NOMO-1 treated with DMSO at 0.1 percent for 48 hours (cell line): ENCODE measurements around the gene PRR14L.
"Not testable (repeated sequence)": the region's sequence is repeated elsewhere in the genome, so short reads cannot be mapped to it uniquely, and the experiment has no call there.

ENCODE experiments used
- DNase-seq: peaks from one replicate; lab custom pipeline; 2025; ENCODE audit not compliant: unreplicated experiment; lab: John Stamatoyannopoulos, UW

The PRR14L gene

DNA sequence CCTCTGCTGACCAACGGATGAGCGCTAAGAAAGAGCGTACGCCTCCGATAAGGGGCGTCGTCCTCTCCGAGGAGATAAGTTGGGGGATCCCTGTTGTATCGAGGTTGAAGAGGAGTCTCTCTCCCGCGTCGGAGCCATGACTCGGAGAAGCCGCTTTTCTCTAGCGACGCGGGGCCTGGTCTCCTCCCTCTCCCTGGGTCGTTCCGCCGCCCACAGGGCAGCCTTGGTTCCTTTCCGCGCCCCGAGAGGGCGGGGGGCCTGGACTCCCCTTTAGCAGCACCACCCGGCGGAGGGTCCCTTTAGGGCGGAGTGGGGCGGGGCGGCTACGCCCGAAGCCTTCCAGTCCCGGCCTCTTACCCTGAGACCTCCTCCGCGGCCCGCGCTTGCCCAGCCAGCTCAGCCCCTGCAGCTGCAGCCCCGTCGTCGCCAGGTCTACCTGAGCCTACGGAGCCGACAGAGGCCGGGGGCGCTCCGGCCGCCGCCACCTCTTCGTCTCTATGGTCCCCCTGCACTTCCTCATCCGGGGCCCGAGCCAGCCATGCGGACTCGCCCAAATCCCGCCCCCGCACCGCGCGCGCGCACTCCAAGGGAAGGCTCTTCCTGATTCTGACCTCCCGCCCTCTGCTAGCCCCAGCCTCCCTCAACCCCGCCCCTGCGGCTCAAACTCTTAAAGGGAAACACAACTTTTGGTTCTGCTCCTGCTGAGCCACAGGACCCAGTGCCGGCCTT, at the start of gene PRR14L:
TSS of gene PRR14L (minus strand) at position 497 of the 729 bp plus-strand sequence. CDS start 11,272 bp downstream, outside the sequence.
- peak; percentile 95 for DNase-seq

DNA sequence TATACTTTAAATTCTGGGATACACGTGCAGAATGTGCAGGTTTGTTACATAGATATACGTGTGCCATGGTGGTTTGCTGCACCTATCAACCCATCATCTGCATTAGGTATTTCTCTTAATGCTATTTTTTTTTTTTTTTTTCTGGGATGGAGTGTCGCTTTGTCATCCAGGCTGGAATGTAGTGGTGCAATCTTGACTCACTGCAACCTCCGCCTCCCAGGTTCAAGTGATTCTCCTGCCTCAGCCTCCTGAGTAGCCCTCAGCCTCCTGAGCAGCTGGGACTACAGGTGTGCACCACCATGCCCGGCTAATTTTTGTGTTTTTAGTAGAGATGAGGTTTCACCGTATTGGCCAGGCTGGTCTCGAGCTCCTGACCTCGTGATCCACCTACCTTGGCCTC, 49.4 kb upstream of the PRR14L start:
- not testable (repeated sequence) for DNase-seq

DNA sequence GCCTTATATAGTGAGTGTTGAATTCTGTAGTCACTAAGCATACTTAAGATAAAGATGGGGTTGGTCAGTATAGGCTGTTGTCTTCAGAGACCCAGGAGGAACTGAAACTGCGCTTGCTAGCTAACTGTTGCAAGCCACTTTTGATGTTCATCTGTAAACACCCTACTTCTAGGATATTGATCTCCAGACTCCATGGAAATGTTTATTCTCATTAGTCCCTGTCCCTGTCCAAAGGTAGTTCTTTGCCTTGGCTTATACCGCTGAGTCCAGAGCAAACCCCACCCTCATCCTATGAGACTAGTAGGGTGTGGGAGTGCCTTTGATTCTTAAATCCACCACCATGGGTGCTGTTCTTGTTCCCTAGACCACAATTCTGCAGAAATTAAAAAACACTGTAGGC, 40.3 kb upstream of the PRR14L start:
- peak; percentile 78 for DNase-seq

DNA sequence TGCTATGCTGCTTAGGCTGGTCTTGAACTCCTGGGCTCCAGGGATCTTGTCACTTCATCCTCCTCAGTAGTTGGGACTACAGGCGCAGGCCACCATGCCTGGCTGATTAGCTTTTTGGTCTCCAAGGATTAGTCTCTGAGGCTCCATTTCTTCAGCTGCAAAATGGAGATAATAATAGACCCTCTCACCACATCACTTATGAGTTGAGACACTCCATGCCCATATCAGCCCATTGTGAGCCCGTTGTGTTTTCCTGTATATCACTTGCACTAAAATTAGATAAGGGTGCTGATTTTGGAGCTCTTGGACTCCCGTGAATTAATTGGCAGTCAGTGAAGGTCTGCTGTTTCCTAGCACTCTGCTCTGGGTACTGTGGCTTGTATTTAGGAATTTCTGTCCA, 39.9 kb upstream of the PRR14L start:
- DNase-seq: no peak

DNA sequence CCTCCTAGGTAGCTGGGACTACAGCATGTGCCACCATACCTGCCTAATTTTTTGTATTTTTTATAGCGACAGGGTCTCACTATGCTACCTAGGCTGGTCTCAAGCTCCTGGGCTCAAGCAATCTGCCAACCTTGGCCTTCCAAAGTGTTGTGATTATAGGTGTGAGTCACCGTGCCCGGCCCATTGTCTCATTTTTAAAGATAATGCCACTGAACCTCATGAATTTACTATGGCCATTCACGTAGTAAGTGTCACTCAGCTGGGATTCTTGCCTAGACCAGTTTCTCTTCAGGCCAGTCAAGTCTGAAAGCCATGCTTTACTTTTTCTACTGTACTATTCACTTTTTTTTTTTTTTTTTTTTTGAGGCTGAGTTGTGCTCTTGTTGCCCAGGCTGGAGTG, 26.3 kb upstream of the PRR14L start:
- DNase-seq: no peak

DNA sequence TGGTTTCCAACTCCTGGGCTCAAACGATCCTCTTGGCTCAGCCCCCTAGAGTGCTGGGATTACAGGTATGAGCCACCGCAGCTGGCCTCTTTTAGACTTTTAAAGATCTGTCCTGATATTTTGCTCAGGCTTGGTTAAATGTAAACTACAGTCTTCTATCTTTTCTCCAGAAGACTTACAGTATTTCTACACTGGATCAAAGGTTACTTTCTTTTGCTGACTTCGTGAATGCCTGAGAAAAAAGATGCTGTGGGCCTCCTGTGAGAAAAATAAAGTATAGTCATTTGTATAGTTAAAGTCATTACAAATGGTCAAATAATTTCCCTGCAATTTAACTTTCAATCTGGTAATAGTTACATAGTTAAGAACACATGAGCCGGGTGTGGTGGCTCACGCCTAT, 23.5 kb upstream of the PRR14L start:
- DNase-seq: no peak

DNA sequence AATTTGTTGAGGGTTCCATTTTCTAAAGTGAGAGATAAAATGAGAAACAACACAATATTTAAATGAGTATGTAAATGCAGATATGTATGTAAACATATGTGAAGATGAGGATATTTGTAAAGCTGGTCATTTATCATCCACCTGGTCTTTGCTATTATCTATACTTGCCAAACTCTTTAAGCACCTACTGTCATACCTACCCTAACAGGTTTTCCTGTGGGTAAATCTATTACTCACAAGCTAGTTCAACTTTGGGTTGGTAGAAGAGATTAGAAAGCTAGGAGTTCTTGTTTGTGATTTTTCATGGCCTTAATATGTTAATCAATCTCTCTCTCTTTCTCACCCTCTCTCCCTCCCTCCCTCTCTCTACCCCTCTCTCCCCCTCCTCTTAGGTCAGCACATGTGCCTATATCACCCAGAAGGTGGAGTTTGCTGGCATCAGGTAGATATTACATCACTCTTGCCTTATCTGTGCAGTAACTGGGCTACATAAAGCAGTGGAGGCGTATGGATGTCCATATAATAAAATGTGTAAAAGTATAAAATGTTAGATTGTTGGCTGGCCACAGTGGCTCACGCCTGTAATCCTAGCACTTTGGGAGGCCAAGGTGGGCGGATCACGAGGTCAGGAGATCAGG, 18.6 kb upstream of the PRR14L start:
- DNase-seq: no peak

DNA sequence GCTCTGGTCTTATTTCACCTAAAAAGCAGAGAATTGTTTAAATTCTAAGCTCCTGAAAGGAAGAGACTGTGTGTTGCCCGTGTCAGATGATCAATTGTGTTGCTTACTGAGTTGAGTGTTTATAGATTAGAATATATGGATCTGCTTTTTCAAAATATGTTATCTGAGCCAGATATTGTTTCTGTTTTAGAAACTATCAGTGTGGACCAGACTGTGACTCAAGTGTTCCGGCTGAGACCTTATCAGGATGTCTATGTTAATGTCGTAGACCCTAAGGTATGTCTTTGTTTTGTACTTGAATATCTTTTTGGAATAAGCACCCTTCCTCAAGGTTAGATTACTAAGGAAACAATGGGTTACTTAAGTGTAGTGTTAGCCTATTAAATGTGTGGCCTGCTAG, 14.9 kb upstream of the PRR14L start:
- DNase-seq: no peak

DNA sequence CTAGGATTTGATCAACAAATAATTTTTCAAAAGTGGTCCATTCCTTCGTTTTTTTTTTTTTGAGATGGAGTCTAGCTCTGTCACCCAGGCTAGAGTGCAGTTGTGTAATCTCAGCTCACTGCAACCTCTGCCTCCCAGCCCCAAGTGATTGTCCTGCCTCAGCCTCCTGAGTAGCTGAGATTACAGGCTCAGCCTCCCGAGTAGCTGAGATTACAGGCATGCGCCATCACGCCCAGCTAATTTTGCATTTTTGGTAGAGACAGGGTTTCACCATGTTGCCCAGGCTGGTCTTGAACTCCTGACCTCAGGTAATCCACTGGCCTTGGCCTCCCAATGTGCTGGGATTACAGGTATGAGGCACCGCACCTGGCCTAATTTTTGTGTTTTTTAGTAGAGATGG, 8.9 kb upstream of the PRR14L start:
- DNase-seq: not testable (repeated sequence)

DNA sequence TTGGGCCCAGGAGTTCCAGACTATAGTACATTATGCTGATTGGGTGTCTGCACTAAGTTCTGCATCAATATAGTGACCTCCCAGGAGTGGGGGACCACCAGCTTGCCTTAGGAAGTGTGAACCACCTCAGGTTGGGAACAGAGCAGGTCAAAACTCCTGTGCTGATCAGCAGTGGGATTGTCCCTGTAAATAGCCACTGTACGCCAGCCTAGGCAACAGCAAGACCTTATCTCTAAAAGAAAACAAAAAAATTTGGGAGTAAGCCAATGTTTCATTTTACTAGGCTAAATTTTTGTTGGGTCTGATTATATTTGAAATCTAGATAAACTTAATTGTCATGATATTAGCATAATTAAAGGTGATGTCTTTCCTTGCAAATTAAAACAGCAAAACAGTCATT, 7.3 kb upstream of the PRR14L start:
- no peak for DNase-seq

DNA sequence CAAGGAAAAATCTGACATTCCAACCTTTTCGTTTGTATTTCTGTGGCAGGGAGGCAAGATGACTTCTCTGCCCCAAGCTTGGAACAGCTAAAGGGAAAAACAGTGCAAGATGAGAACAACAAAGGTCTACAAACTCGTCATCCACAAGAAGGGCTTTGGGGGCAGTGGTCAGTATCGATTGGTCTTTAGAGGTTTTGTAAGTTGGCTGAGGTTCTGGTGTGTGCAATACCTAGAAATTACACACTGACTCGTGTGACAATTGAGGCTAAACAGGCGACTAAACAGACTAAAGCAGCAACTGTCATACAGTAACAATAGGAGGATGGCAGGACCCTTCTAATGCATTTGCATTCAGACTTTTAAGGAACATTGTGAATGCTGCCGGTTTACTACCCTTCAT, 4.9 kb upstream of the PRR14L start:
- no peak for DNase-seq

DNA sequence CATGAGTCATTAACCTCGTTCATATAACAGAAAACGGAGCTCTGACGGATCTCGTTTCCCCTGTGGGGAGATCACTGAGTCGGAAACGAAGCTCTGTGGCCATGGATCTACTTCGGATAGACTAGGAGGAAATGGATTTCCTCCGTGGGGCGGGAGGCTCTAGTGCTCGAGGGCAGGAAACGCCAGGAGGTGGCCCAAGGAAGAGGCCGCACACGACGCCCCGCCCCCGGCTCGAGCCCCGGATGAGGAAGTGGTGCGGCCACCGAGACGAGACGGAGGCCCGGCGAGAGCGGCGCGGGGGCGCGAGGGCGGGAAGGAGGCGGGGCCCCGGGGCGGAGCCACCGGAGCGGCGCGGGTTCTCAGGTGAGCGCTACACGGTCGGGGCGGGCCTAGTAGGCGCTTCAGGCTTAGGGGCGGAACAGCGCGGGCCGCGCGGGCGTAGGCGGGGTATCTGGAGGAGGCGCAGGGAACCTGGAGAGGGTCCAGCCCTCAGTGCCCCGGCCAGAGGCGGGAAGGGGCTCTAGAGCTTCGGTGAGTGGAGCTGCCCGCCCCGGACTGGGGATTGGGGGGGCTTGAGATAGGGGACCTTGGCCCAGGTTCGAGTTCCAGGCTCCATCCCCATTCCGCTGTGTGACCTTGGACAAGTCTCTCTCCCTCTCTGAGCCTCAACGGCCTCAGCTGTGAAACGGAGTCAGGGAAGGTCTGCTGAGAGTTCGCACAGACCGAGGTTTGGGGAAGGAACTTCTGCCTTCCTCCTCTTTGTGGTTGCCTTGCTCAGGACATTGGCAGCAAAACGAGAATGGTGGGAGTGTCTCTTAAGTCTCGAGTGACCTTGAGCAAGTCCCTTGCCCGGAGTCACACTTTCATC, 3.9 kb upstream of the PRR14L start, which contains the start of gene DEPDC5:
TSS of gene DEPDC5 (plus strand) at position 386 of the 868 bp plus-strand sequence. CDS start 903 bp downstream, outside the sequence.
- DNase-seq: peak; percentile 92

DNA sequence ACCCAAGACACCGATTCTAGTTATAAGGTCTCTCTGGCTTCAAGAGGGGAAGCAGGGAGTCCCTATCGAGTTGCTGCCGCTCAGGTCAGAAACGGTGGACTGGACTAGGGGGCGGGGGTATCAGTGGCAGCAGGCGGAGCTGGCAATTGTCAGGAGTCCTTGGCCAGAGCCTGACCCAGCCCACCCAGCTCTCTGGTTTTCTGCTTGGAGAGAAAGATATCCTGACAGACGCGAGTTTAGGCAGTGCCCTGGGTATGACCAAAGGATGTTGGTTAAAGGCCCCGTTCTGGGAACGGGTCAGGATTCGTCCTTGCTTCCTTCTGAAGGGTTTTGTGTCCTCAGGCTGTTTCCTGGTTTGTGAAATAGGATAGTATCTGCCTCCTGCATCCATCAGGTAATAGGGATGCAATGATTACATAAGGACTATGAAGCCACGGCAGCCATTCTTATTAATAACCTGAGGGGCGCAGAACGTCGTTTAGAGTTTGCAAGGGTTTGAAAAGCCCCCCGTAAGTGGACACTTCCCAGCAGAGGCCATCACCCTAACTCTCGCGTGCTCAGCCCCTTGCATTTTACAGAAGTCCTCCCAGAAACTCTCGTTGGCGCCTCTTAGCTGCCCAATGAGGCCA, 3.2 kb upstream of the PRR14L start:
- DNase-seq: peak; percentile 53

DNA sequence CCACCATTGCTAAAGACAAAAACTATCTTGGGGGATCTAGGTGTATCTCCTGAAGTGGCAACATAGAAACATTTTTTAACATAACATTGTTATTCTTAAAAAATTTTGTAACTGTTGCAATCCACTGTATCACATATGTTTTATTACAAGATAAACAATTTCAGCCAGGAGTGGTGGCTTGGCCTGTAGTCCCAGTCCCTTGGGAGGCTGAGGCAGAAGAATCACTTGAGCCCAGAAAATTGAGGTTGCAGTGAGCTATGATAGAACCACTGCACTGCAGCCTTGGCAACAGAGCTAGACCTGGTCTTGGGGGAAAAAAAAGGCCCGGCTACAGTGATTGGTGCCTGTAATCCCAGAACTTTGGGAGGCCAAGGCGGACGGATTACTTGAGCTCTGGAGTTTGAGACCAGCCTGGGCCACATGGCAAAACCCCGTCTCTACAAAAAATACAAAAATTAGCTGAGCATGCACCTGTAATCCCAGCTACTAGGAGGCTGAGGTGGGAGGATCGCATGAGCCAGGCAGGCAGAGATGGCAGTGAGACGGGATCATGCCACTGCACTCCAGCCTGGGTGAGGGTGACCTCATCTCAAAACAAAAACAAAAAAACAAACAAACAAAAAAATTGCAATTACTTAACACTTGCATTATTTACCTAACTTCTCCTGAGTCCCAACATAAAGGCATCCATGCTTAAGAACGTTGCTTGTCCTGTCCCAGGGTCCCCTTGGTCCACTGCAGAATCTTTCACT, 2.3 kb upstream of the PRR14L start:
- DNase-seq: no peak

DNA sequence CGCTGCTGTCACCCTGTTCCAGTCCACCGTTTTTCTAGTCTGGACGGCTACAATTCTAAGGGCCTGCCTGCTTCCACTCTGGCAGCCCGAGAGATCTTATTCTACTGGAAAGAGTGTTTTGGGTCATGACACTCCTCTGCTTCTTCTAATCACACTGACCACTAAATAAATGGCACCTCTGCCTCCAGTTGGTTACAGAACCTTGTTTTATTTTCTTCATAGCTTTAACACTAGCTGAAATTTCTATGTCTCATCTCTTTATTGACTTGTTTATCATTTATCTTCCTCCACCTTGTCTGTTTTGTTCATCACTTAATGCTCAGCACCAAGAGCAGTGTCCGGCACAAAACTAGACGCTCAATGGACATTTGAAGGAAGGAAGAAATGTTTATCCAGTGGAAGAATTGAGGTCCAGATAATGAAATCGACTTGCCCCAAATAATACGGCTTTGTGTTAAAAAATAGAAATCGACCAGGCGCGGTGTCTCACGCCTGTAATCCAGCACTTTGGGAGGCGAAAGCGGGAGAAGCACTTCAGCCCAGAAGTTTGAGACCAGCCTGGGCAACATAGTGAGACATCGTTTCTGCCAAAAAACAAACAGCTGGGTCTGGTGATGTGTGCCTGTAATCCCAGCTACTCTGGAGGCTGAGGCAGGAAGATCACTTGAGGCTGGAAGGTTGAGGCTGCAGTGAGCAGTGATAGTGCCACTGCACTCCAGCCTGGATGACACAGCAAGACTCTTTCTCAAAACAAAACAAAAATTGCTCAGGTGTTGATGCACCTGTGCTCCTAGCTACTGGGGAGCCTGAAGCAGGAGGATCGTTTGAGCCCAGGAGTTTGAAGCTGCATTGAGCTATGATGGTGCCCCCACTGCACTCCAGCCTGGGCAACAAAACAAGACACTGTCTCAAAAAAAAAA, 693 bp upstream of the PRR14L start:
- no peak for DNase-seq

DNA sequence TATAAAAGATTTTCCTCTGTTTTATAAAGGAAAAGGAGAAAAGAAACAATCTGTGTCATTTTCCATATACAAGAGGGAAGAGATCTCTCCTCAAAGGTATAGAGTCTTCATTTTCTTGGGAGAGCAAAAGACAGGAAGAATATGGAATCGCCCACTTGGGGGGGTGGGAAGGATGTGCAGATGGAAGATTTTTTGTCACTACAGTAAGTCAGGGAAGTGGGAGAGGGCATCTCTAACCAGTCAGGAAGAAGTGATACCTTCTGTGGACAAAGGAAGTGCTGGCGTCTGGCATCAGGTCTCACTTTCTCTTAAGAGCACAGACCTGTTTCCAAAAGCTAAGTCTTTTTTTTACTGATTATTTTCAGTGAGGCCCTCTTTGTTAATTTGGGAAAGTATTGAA, 1.4 kb downstream of the PRR14L start:
- DNase-seq: peak; percentile 24

DNA sequence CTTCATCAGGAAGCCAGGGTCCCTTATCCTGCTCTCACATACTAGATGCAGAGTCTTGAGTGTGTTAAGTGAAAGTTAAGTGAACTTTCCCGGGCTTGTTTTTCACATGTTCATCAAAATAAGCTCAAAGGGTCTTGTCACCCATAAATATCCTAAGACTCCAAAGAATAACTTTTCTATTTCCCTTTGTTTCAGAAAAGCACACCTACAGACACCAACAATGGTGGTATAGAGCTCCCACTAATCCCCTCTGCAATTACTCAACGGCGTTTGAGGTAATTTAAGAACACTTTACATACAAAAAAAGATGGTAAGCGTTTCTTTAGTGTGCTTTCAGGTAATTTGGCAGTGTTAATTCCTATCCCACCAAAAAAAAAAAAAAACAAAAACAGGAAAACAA, 2.5 kb downstream of the PRR14L start:
- no peak for DNase-seq

DNA sequence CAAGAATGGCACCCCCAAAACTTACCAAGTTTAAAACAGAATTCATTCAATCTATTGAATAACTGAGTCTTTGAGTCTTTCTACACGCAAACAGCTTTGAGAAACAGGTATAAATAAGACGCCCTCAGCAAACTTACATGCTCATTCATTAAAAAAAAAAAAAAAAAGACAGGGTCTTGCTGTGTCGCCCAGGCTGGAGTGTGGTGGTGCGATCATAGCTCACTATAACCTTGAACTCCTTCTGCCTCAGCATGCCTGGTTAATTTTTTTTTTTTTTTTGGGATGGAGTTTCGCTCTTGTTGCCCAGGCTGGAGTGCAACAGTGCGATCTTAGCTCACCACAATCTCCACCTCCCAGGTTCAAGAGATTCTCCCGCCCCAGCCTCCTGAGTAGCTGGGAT, 6.1 kb downstream of the PRR14L start:
- DNase-seq: no peak

DNA sequence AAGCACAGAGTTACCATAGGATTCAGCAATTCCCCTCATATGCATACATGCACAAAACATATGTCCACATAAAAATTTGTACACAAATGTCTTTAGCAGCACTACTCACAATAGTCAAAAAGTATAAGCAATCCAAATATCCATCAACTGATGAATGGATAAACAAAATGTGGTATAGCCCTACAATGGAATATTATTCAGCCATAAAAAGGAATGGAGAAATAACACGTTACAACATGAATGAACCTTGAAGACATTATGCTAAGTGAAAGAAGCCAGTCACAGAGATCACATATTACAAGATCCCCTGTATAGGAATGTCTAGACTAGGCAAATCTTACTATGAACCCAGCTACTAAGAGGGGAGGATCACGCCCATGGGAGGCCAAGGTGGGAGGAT, 7.2 kb downstream of the PRR14L start:
- no peak for DNase-seq
